ENCODE data around the gene SETD2. TPM values are rescaled to one million over a fixed set of nuclear protein-coding genes. Genes with fewer than 3 reads are reported as not detected.
A peak's percentile ranks its signal among the peaks of the same experiment; 100 is the strongest.

SETD2 gene
- total and polyA plus RNA-seq, 9 of the 15 experiments (the other 6 are each of a cell fraction or from before 2014, with no cell fraction given), result 8.2 to 44.0 (median 33.6) TPM

DNA sequence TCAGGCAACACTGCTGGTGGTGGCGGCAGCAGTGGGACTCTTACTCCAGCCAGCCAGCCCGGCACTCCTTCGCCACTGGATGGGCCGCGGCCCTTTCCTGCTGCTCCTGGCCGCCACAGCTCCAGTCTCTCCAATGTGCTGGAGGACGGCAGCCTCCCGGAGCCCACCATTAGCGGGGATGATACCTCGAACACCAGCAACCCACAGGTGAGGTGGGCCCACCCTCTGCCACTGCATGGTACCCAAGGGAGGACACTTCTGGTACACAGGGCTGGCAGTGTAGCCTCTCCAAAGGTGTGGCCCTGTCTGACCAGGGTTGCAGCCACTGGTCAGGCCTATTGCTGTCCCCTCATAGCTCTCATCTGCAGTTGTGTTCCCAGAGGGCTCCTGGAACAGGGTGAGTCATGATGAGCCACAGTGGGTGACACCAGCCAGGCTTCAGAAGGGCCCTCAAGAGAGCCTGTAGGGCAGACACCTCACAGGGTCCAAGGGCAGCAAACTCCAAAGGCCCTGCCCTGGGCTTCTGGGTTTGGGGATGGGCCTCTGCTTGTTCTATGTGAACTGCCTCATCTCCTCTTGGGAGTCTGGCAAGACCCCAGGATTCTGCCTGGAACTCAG, 163.6 kb downstream of the SETD2 start (continued):
- TF ChIP-seq, protein P1, sequence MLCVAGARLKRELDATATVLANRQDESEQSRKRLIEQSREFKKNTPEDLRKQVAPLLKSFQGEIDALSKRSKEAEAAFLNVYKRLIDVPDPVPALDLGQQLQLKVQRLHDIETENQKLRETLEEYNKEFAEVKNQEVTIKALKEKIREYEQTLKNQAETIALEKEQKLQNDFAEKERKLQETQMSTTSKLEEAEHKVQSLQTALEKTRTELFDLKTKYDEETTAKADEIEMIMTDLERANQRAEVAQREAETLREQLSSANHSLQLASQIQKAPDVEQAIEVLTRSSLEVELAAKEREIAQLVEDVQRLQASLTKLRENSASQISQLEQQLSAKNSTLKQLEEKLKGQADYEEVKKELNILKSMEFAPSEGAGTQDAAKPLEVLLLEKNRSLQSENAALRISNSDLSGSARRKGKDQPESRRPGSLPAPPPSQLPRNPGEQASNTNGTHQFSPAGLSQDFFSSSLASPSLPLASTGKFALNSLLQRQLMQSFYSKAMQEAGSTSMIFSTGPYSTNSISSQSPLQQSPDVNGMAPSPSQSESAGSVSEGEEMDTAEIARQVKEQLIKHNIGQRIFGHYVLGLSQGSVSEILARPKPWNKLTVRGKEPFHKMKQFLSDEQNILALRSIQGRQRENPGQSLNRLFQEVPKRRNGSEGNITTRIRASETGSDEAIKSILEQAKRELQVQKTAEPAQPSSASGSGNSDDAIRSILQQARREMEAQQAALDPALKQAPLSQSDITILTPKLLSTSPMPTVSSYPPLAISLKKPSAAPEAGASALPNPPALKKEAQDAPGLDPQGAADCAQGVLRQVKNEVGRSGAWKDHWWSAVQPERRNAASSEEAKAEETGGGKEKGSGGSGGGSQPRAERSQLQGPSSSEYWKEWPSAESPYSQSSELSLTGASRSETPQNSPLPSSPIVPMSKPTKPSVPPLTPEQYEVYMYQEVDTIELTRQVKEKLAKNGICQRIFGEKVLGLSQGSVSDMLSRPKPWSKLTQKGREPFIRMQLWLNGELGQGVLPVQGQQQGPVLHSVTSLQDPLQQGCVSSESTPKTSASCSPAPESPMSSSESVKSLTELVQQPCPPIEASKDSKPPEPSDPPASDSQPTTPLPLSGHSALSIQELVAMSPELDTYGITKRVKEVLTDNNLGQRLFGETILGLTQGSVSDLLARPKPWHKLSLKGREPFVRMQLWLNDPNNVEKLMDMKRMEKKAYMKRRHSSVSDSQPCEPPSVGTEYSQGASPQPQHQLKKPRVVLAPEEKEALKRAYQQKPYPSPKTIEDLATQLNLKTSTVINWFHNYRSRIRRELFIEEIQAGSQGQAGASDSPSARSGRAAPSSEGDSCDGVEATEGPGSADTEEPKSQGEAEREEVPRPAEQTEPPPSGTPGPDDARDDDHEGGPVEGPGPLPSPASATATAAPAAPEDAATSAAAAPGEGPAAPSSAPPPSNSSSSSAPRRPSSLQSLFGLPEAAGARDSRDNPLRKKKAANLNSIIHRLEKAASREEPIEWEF (CRISPR knock-in tag; IDR thresholded peaks at IDR 0.05), result no peak

DNA sequence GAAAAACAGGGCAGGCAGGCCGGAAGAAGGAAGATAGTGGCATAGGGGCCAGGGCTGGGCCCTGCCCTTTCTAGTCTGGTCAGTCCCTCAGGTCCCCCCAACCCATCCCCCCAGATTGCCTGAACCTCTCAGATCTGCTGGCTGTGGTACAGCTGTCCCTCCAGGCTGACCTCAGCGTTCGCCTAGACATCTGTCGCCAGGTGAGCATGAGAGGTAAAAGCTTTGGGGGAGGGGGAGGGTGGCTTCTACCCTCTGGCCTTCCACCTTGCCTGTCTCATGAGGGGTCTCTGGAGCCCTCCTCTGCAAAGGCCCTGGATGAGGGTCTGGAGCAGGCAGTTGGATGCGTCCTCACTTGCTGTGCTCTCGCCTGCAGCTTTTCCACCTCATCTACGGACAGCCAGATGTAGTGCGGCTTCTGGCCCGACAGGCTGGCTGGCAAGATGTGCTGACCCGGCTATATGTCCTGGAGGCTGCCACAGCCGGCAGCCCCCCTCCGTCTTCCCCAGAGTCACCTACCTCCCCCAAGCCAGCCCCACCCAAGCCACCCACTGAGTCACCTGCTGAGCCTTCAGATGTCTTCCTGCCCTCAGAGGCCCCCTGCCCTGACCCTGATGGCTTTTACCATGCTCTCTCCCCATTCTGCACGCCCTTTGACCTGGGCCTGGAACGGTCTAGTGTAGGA, 164.3 kb downstream of the SETD2 start:
- Histone ChIP-seq H3K4me1 (replicated peaks in 1 of 2; ENCODE audit: control insufficient read depth in 2 of 2, insufficient read depth in 2 of 2, low read length in 2 of 2) (peaks cover 0 to 65% of the 10 kb centered on the region in 2 experiments; a peak in 2 of 5 replicates), H3K4me2 (ENCODE audit: insufficient read depth, low read length) (no peak overlapping the region), H4K20me1 (replicated peaks; ENCODE audit: control insufficient read depth, insufficient read depth, low read length) (peaks cover 8% of the 10 kb centered on the region; the same call in 1 of the 2 replicates), H3K27ac (ENCODE audit: extremely low read depth, low read depth, low read length) (no peak overlapping the region), H3K9me3 (replicated peaks; ENCODE audit: control insufficient read depth, insufficient read depth, low read depth, low read length) (no peaks in the 10 kb centered on the region), H3K4me3 (no peak overlapping the region), H3K27me3 (ENCODE audit: control insufficient read depth in 2 of 2, insufficient read depth in 2 of 2, low read length in 2 of 2) (no peaks in the 10 kb centered on the region), H3K36me3 (ENCODE audit: control insufficient read depth, insufficient read depth, low read length) (peaks cover 98% of the 10 kb centered on the region), H2AFZ (ENCODE audit: low read depth, low read length) (no peak overlapping the region), H3K79me2 (ENCODE audit: control insufficient read depth, insufficient read depth, low read length) (no peaks in the 10 kb centered on the region), H3K9me1 (ENCODE audit: control insufficient read depth, insufficient read depth, low read length) (no peaks in the 10 kb centered on the region), H3K9ac (ENCODE audit: insufficient read depth in 1 of 2, low read depth in 2 of 2, low read length in 2 of 2) (no peak overlapping the region)
- ATAC-seq (no peak), DNase-seq (ENCODE audit: extremely low read depth in 1 of 4, low spot score in 3 of 4) (no peak), FAIRE-seq (no peak)
- peak in 1 of 2 experiments; percentile 36; a peak in 1 of 4 replicates for TF ChIP-seq KDM1A (IDR thresholded peaks at IDR 0.05)
- TF ChIP-seq NCOA2 (IDR thresholded peaks at IDR 0.05; ENCODE audit: partially characterized antibody in 2 of 2), result no peak
- peak; percentile 29; the same call in 1 of the 2 replicates for TF ChIP-seq ZNF316 (IDR thresholded peaks at IDR 0.05)
- intact Hi-C loops (cut with micrococcal nuclease), result loop anchor here (2.0 to 10.0 kb wide), 2 partner anchors 69 to 295 kb away; partner anchors contain the start of gene TMIE
- BruUV-seq (replicated peaks), result no TSS peak
- 97% methylated on average over 14 of the region's 14 CpGs for WGBS (ENCODE audit: insufficient coverage, low coverage, missing lambda C conversion rate)
- CTCF ChIA-PET (ENCODE audit: low intra/inter-chr PET ratio), result interaction anchor here (0.9 to 3.8 kb wide), 2 partner anchors 76 to 133 kb away, joined by 6 to 33 read pairs; no protein-coding TSS in a partner anchor
- in situ Hi-C loops (cut with MboI), result no loop called here
- POLR2A ChIA-PET, result interaction anchor here (0.8 to 1.6 kb wide), 2 partner anchors 11 to 43 kb away, joined by 5 read pairs; no protein-coding TSS in a partner anchor
